Thoracic aorta (tissue), 2 donors: Measurements from ENCODE around the gene MAPRE3. TPM values are rescaled to one million over a fixed set of nuclear protein-coding genes. Genes with fewer than 3 reads are reported as not detected.

Experiments used
- ATAC-seq: fragments of 150-250 bp; one replicate; pipeline ENCODE4 v1.8.0; 2017; ENCODE audit warnings: low read depth; ENCODE audit not compliant: insufficient number of reproducible peaks, low FRiP score
- DNase-seq: peaks from one replicate; pipeline ENCODE4 v3.0.0-alpha.2; 2020; ENCODE audit warnings: low spot score
- H3K27ac ChIP-seq, 2 donors: fragments of 200-600 bp; sonication (generic); 1 replicate in 1 of 2; 2 replicates in 1 of 2; pipeline ENCODE4 v1.5.1; 2016; ENCODE audit warnings: mild to moderate bottlenecking in 2 of 2, moderate library complexity in 2 of 2
- H3K27me3 ChIP-seq: fragments of 200-600 bp; sonication (generic); replicated peaks from 2 replicates; pipeline ENCODE4 v1.6.0; 2016; ENCODE audit warnings: mild to moderate bottlenecking; ENCODE audit not compliant: insufficient read depth
- H3K36me3 ChIP-seq: fragments of 200-600 bp; sonication (generic); one replicate; pipeline ENCODE4 v1.5.1; 2016
- H3K4me1 ChIP-seq, 2 donors: fragments of 200-600 bp; sonication (generic); 1 replicate in 1 of 2; 2 replicates in 1 of 2; pipeline versions ENCODE4 v1.5.1 to v1.6.0; 2016; ENCODE audit warnings: low read depth in 2 of 2, mild to moderate bottlenecking in 1 of 2; ENCODE audit not compliant: control insufficient read depth in 1 of 2
- H3K4me3 ChIP-seq: fragments of 200-600 bp; sonication (generic); 2 replicates; pipeline ENCODE4 v1.5.1; 2016; ENCODE audit warnings: mild to moderate bottlenecking
- H3K9me3 ChIP-seq: fragments of 200-600 bp; sonication (generic); 2 replicates; pipeline ENCODE4 v1.5.1; 2016
- CTCF ChIP-seq: fragments of 200-600 bp; sonication (generic); IDR thresholded peaks from one replicate; pipeline ENCODE4 v1.5.1; 2019; ENCODE audit warnings: antibody characterized with exemption
- total RNA-seq, 2 donors: library from RNA; depleted of rRNA; stranded (reverse); fragments of >200 nt; gene quantifications; one replicate each; pipeline versions ENCODE4 v1.1.0 to v1.2.3, GENCODE V29; 2016

MAPRE3 gene
- total RNA-seq, 2 donors from 2014 or later = 9.1 to 29.9 TPM

DNA sequence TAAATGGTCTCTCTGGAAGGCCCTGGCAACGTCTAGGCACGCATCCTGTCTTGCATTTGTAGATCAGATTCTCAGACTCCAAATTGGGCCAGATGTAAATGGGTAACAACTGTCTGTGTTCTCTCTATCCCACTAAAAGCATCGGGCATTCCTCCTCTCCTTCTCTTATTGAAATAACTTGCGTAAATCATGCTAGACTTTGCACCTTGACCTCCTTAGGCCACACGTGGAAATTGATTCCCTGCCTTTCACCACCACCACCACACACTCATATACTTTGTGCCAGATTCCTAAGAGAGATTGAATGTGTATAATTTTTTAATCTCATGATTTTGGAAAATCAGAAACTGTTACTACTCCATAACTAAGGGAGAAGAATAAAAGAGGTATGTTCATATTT lies 21.3 kb downstream of the MAPRE3 start:
- Histone ChIP-seq H3K4me1 (no peaks in the 10 kb centered on the region), H3K36me3 (no peaks in the 10 kb centered on the region), H3K27me3 (no peaks in the 10 kb centered on the region), H3K27ac (no peak overlapping the region), H3K4me3 (no peak overlapping the region), H3K9me3 (no peaks in the 10 kb centered on the region)
- ATAC-seq (no peak), DNase-seq (no peak)
- TF ChIP-seq CTCF = no peak

DNA sequence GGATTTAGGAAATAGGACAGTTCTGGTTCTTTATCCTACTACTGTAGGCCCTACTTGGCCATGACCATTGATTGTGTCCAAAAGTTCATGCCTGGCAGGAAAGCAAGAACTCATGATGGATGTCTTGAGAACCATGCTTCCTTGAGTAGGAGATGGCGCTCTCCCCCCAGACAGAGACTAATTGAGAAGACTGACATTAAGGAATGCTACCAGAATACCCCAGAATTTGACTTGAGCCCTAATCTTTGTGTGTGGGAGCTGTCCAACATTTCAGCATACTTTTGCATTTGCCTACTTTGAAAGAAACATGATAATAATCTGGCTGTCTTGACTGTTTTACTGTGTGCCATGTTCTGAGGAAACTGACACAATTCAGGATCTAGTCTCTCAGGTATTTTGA lies 23.3 kb downstream of the MAPRE3 start:
- TF ChIP-seq CTCF = no peak
- DNase-seq = no peak
- no peak overlapping the region for H3K4me3 ChIP-seq
- H3K9me3 ChIP-seq = no peaks in the 10 kb centered on the region
- ATAC-seq = no peak
- no peaks in the 10 kb centered on the region for H3K36me3 ChIP-seq
- H3K4me1 ChIP-seq = no peaks in the 10 kb centered on the region
- no peaks in the 10 kb centered on the region for H3K27me3 ChIP-seq
- H3K27ac ChIP-seq = no peak overlapping the region

- H3K9me3 ChIP-seq = no peaks in the 10 kb centered on the region
- no peaks in the 10 kb centered on the region for H3K36me3 ChIP-seq
- no peak for TF ChIP-seq CTCF
- no peaks in the 10 kb centered on the region for H3K27me3 ChIP-seq
- no peak overlapping the region for H3K27ac ChIP-seq
- ATAC-seq = no peak
- H3K4me1 ChIP-seq = no peaks in the 10 kb centered on the region
- no peak for DNase-seq
- no peak overlapping the region for H3K4me3 ChIP-seq
Measured at GRCh38 chr2:26994983-26995382, 24.5 kb downstream of the MAPRE3 start.

GRCh38 chr2:26997394-26997793 lies 27.0 kb downstream of the MAPRE3 start:
- no peaks in the 10 kb centered on the region for H3K27me3 ChIP-seq
- ATAC-seq = no peak
- DNase-seq = no peak

GRCh38 chr2:26998323-26998722 lies 27.9 kb downstream of the MAPRE3 start:
- Histone ChIP-seq H3K4me1 (no peaks in the 10 kb centered on the region), H3K4me3 (no peak overlapping the region), H3K27me3 (no peaks in the 10 kb centered on the region), H3K36me3 (no peaks in the 10 kb centered on the region), H3K9me3 (no peaks in the 10 kb centered on the region), H3K27ac (no peak overlapping the region)
- ATAC-seq (no peak), DNase-seq (no peak)
- no peak for TF ChIP-seq CTCF

More at GRCh38 chr2:26997394-26997793, 27.0 kb downstream of the MAPRE3 start:
- Histone ChIP-seq H3K4me3 (no peak overlapping the region), H3K27ac (no peak overlapping the region), H3K36me3 (no peaks in the 10 kb centered on the region), H3K4me1 (no peaks in the 10 kb centered on the region), H3K9me3 (no peaks in the 10 kb centered on the region)
- TF ChIP-seq CTCF = no peak
